Fibroblast of villous mesenchyme (primary cell): ENCODE results near the gene PDIA3. TPM values are rescaled to one million over a fixed set of nuclear protein-coding genes. Genes with fewer than 3 reads are reported as not detected.
A peak's percentile ranks its signal among the peaks of the same experiment; 100 is the strongest.
"Not testable (repeated sequence)": the region's sequence is repeated elsewhere in the genome, so short reads cannot be mapped to it uniquely, and the experiment has no call there.

Source experiments
- DNase-seq: peaks from one replicate; pipeline ENCODE4 v3.0.0-alpha.2; 2010; ENCODE audit warnings: low read depth
- H3K4me3 ChIP-seq: 2 replicates; pipeline ENCODE4 v1.5.1; 2011; ENCODE audit warnings: low read depth, mild to moderate bottlenecking, low read length
- total RNA-seq: library from RNA; depleted of rRNA; stranded (reverse); fragments of >200 nt; gene quantifications from 2 replicates; pipeline ENCODE4 v1.2.3, GENCODE V29; 2012
- TF ChIP-seq, protein P1 (sequence below): IDR thresholded peaks from 2 replicates; pipeline ENCODE4 v1.5.1; 2012; ENCODE audit warnings: low read depth, mild to moderate bottlenecking, low read length; ENCODE audit not compliant: insufficient read depth

PDIA3 gene
- 120 and 185 TPM in 2 replicates for total RNA-seq

DNA sequence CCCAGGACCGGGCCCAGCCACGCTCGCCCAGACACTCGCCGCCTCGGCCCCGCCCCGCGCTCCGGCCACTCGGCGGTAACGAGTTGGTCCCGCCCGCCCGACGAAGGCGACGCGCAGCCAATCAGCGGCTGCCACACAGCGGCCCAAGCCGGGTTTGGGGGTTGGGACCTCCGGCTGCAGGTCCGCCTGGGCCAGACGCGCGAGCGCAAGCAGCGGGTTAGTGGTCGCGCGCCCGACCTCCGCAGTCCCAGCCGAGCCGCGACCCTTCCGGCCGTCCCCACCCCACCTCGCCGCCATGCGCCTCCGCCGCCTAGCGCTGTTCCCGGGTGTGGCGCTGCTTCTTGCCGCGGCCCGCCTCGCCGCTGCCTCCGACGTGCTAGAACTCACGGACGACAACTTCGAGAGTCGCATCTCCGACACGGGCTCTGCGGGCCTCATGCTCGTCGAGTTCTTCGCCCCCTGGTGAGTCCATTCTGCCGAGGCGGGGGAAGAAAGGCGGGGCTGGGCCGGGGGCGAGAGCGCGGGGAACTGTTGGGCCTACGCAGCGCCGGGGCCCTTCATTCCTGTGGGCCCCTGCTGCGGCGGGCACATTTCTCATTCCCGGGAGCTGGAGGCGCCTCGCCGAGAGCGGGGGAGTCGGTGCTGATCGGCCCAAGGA, at the start of gene PDIA3:
TSS of gene PDIA3 (plus strand) at position 194 of the 658 bp plus-strand sequence. CDS start at position 296, 102 bp downstream.
- peak within 1 kb of the TSS; percentile 73 for H3K4me3 ChIP-seq
- DNase-seq: peak; percentile 93

DNA sequence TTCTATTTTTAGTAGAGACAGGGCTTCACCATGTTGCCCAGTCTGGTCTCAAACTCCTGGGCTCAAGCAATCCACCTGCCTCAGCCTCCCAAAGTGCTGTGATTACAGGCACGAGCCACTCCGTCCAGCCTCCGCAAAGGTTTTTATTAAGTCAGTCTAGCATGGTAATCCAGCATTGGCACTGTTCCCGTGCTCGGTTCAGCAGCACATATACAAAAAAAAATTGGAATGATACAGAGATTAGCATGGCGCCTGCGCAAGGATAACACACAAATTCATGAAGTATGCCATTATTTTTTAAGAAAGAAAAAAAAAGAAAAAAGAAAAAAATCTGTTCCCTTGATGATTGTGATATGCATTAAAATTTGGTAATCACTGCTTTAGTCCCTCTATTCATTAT, 44.1 kb upstream of the PDIA3 start:
- no peak for DNase-seq
- H3K4me3 ChIP-seq: no peak overlapping the region
- TF ChIP-seq, protein P1, sequence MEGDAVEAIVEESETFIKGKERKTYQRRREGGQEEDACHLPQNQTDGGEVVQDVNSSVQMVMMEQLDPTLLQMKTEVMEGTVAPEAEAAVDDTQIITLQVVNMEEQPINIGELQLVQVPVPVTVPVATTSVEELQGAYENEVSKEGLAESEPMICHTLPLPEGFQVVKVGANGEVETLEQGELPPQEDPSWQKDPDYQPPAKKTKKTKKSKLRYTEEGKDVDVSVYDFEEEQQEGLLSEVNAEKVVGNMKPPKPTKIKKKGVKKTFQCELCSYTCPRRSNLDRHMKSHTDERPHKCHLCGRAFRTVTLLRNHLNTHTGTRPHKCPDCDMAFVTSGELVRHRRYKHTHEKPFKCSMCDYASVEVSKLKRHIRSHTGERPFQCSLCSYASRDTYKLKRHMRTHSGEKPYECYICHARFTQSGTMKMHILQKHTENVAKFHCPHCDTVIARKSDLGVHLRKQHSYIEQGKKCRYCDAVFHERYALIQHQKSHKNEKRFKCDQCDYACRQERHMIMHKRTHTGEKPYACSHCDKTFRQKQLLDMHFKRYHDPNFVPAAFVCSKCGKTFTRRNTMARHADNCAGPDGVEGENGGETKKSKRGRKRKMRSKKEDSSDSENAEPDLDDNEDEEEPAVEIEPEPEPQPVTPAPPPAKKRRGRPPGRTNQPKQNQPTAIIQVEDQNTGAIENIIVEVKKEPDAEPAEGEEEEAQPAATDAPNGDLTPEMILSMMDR: no peak

- H3K4me3 ChIP-seq: no peak overlapping the region
- TF ChIP-seq, protein P1: no peak
- DNase-seq: no peak
These were observed 43.4 kb upstream of the PDIA3 start for GRCh38 chr15:43702701-43703424.

DNA sequence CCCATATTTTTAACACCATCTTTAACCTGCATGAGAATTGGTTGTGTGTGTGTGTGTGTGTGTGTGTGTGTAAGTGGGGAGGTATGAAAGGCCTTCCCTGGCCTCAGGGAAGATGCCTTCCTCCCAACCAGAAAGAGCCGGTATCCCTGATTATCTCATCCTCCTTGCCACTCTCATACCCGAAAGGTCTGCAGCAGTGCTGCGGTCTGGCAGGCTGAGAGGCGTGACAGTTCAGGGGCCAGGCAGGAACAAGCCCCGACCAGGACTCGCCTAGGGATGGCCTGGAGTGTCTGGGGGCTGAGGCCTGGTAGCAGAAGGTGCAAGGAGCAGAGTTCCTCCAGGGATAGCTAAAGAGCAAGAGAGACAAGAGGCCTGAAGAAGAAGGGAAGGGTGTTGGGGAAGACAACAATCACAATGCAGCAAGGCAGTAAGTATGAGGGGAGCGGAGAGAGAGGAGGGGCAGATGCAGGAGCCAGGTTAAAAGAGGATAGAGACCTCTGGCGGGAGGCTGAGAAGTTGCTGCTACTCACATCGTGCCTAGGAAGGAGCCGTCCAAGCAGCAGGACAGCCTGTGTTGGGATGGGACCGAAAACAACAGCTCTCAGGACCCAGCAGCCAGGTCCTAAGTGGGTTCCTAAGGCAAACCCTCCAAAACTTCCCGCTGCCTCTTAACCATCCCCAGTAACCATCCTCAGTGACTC, 35.7 kb upstream of the PDIA3 start:
- DNase-seq, H3K4me3 ChIP-seq: not testable (repeated sequence)

- TF ChIP-seq, protein P1: no peak
- H3K4me3 ChIP-seq: no peak overlapping the region
These were observed 23.1 kb upstream of the PDIA3 start for GRCh38 chr15:43723151-43723550.

GRCh38 chr15:43726306-43726705, 19.9 kb upstream of the PDIA3 start:
- not testable (repeated sequence) for H3K4me3 ChIP-seq, DNase-seq

More at GRCh38 chr15:43723151-43723550, 23.1 kb upstream of the PDIA3 start:
- DNase-seq: no peak

- not testable (repeated sequence) for DNase-seq, H3K4me3 ChIP-seq
These were observed 18.0 kb upstream of the PDIA3 start for GRCh38 chr15:43728053-43728725.

DNA sequence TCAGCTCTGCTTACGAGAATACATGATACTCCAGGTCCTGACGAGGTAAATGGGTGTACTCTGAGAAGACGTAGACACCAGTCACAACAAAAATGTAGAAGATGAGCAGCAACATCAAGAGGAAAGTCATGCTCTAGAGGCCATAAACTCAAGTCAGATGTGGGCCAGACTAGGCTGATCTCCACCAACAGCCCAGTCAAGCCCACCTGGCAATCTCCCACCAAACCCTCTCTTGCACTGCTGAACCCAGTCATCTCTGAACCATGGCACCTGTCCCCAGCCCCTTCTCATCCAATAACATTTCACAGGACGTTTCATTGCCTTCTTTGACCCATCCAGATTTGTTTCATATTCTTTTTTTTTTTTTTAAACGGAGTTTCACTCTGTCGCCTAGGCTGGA, 10.8 kb upstream of the PDIA3 start:
- no peak overlapping the region for H3K4me3 ChIP-seq
- no peak for DNase-seq
- TF ChIP-seq, protein P1: no peak

GRCh38 chr15:43746903-43747309, 668 bp downstream of the PDIA3 start:
- DNase-seq: peak; percentile 48
- H3K4me3 ChIP-seq: peak overlapping the region; percentile 73
